ENCODE measurements around the gene SPAG4. TPM values are rescaled to one million over a fixed set of nuclear protein-coding genes. Genes with fewer than 3 reads are reported as not detected.
A peak's percentile ranks its signal among the peaks of the same experiment; 100 is the strongest.

The SPAG4 gene
- total and polyA plus RNA-seq, 2 experiments from 2014 or later: 2.7 to 2.9 TPM

DNA sequence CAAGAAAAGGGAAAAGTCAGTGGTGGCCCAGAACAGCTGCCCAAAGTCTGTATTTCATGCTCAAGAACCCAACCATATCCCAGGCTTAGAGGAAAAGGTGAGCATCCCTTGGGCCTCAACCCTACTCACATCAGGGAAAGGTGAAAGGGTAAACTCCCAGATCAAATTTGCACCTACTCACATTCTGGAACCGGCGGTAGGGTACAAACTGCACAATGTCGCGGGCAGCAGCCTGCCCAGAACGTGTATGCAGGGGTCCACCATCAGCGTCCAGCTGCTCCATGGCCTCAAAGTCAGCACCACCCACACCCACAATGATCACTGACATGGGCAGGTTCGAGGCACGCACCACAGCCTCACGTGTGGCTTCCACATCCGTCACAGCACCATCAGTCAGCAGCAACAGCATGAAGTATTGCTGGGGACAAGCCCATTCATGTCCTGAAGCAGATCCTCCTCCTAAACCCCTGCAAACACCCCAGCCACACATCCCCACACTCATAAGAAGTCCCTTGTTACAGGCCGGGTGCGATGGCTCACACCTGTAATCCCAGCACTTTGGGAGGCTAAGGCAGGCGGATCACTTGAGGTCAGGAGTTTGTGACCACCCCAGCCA, 10.9 kb downstream of the SPAG4 start (continued):
- TF ChIP-seq CTCF (conservative IDR thresholded peaks at IDR 0.05; ENCODE audit: low read depth in 2 of 2) (no peak), NANOG (IDR thresholded peaks at IDR 0.05; ENCODE audit: borderline replicate concordance) (no peak), ZNF114 (CRISPR knock-in tag; IDR thresholded peaks at IDR 0.05) (no peak), EZH2 (IDR thresholded peaks at IDR 0.05; ENCODE audit: low read depth, unreplicated experiment) (no peak), EZH2phosphoT487 (IDR thresholded peaks at IDR 0.05; ENCODE audit: unreplicated experiment) (no peak), STAT1 (IDR thresholded peaks at IDR 0.05; ENCODE audit: unreplicated experiment) (no peak), POLR2AphosphoS5 (IDR thresholded peaks at IDR 0.05; ENCODE audit: low read depth) (no peak)
- TF ChIP-seq, protein P1, sequence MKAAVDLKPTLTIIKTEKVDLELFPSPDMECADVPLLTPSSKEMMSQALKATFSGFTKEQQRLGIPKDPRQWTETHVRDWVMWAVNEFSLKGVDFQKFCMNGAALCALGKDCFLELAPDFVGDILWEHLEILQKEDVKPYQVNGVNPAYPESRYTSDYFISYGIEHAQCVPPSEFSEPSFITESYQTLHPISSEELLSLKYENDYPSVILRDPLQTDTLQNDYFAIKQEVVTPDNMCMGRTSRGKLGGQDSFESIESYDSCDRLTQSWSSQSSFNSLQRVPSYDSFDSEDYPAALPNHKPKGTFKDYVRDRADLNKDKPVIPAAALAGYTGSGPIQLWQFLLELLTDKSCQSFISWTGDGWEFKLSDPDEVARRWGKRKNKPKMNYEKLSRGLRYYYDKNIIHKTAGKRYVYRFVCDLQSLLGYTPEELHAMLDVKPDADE (IDR thresholded peaks at IDR 0.05): no peak

DNA sequence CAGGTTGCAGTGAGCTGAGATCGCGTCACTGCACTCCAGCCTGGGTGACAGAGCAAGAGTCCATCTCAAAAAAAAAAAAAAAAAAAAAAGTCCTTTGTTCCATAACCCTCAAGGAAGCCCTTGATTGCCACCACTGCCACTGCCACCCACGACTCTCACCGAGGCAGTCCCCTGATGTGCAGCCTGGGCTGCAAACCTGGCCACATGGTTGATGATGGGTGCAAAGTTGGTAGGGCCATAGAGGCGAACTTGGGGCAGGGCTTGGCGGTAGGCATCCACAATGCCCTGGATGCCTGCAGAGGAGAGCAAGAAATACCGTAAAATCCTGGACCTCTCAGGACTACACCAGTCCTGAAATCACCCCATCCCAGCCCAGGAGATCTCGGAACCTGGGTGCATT, 11.5 kb downstream of the SPAG4 start:
- no peak overlapping the region for H3K27ac Mint-ChIP-seq
- no peak for TF ChIP-seq POLR2AphosphoS5 (IDR thresholded peaks at IDR 0.05; ENCODE audit: low read depth)
- no peaks in the 10 kb centered on the region for H3K9me3 Mint-ChIP-seq
- no peak for DNase-seq (ENCODE audit: low spot score)
- Histone ChIP-seq H3K4me2 (no peak overlapping the region), H3K4me1 (ENCODE audit: insufficient read depth) (no peaks in the 10 kb centered on the region), H3K36me3 (ENCODE audit: insufficient read depth) (peaks cover 33% of the 10 kb centered on the region), H3K79me2 (replicated peaks; ENCODE audit: insufficient read depth) (no peaks in the 10 kb centered on the region), H3F3A (replicated peaks; ENCODE audit: low read depth) (peaks cover 8% of the 10 kb centered on the region; the same call in 1 of the 2 replicates), H3K27ac (ENCODE audit: low read depth) (0 out of 2 replicates have a peak overlapping the region, but pooled peaks have one; percentile 32), H4K20me1 (replicated peaks; ENCODE audit: insufficient read depth) (no peaks in the 10 kb centered on the region; the same call in none of the 2 replicates), H3K27me3 (ENCODE audit: insufficient read depth) (no peaks in the 10 kb centered on the region), H2AFZ (no peak overlapping the region), H3K4me3 (no peak overlapping the region), H3K9me2 (ENCODE audit: insufficient read depth) (no peaks in the 10 kb centered on the region)
- H3K27me3 Mint-ChIP-seq (ENCODE audit: insufficient read depth, low read depth, poor library complexity): peaks cover 2% of the 10 kb centered on the region
- no peaks in the 10 kb centered on the region for H3K4me1 Mint-ChIP-seq
- ATAC-seq: no peak
- peaks cover 55% of the 10 kb centered on the region for H3K36me3 Mint-ChIP-seq (ENCODE audit: low read depth)
- H3K4me3 Mint-ChIP-seq: no peak overlapping the region

DNA sequence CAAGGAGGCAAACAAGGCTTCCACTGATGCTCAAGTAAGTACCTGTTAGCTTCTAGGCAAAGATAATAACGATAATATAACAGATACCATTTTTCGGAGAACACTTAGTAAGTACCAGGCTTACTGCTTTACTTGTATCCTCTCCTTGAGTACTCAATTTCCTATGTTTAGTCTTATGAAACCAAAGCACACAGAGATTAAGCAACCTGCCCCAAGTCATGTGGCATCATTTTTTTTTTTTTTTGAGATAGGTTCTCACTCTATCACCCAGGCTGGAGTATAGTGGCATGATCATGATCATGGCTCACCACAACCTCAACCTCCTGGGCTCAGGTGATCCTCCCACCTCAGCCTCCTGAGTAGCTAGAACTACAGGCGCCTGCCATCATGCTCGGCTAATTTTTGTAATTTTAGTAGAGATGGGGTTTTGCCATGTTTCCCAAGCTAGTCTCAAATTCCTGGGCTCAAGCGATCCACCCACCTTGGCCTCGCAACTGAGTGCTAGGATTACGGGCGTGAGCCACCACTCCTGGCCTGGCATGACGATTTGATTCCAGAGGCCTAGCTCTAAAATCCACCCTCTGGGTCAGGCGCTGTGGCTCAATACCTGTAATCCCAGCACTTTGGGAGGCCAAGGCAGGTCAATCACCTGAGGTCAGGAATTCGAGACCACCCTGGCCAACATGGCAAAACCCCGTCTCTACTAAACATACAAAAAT, 14.0 kb downstream of the SPAG4 start:
- no peak overlapping the region for H2AFZ ChIP-seq
- H3K27me3 ChIP-seq (ENCODE audit: insufficient read depth): no peaks in the 10 kb centered on the region
- no peaks in the 10 kb centered on the region for H3K9me3 Mint-ChIP-seq
- H3K27me3 Mint-ChIP-seq (ENCODE audit: insufficient read depth, low read depth, poor library complexity): peaks cover 7% of the 10 kb centered on the region
- no peak overlapping the region for H3K4me3 ChIP-seq
- H3K4me1 ChIP-seq (ENCODE audit: insufficient read depth): no peaks in the 10 kb centered on the region
- no peak overlapping the region for H3K4me3 Mint-ChIP-seq
- H3F3A ChIP-seq (replicated peaks; ENCODE audit: low read depth): peaks cover 8% of the 10 kb centered on the region; the same call in 1 of the 2 replicates
- no peaks in the 10 kb centered on the region for H3K9me2 ChIP-seq (ENCODE audit: insufficient read depth)
- ATAC-seq (no peak), DNase-seq (ENCODE audit: low spot score) (no peak)
- no peaks in the 10 kb centered on the region for H3K4me1 Mint-ChIP-seq
- no peak overlapping the region for H3K4me2 ChIP-seq
- H3K79me2 ChIP-seq (replicated peaks; ENCODE audit: insufficient read depth): peaks cover 8% of the 10 kb centered on the region
- H3K27ac ChIP-seq (ENCODE audit: low read depth): no peak overlapping the region
- H3K36me3 ChIP-seq (ENCODE audit: insufficient read depth): peaks cover 33% of the 10 kb centered on the region
- peaks cover 7% of the 10 kb centered on the region for H4K20me1 ChIP-seq (replicated peaks; ENCODE audit: insufficient read depth)
- H3K27ac Mint-ChIP-seq: no peak overlapping the region
- peaks cover 59% of the 10 kb centered on the region for H3K36me3 Mint-ChIP-seq (ENCODE audit: low read depth)
- no peak for TF ChIP-seq NANOG (IDR thresholded peaks at IDR 0.05; ENCODE audit: borderline replicate concordance)
- TF ChIP-seq, protein P2, sequence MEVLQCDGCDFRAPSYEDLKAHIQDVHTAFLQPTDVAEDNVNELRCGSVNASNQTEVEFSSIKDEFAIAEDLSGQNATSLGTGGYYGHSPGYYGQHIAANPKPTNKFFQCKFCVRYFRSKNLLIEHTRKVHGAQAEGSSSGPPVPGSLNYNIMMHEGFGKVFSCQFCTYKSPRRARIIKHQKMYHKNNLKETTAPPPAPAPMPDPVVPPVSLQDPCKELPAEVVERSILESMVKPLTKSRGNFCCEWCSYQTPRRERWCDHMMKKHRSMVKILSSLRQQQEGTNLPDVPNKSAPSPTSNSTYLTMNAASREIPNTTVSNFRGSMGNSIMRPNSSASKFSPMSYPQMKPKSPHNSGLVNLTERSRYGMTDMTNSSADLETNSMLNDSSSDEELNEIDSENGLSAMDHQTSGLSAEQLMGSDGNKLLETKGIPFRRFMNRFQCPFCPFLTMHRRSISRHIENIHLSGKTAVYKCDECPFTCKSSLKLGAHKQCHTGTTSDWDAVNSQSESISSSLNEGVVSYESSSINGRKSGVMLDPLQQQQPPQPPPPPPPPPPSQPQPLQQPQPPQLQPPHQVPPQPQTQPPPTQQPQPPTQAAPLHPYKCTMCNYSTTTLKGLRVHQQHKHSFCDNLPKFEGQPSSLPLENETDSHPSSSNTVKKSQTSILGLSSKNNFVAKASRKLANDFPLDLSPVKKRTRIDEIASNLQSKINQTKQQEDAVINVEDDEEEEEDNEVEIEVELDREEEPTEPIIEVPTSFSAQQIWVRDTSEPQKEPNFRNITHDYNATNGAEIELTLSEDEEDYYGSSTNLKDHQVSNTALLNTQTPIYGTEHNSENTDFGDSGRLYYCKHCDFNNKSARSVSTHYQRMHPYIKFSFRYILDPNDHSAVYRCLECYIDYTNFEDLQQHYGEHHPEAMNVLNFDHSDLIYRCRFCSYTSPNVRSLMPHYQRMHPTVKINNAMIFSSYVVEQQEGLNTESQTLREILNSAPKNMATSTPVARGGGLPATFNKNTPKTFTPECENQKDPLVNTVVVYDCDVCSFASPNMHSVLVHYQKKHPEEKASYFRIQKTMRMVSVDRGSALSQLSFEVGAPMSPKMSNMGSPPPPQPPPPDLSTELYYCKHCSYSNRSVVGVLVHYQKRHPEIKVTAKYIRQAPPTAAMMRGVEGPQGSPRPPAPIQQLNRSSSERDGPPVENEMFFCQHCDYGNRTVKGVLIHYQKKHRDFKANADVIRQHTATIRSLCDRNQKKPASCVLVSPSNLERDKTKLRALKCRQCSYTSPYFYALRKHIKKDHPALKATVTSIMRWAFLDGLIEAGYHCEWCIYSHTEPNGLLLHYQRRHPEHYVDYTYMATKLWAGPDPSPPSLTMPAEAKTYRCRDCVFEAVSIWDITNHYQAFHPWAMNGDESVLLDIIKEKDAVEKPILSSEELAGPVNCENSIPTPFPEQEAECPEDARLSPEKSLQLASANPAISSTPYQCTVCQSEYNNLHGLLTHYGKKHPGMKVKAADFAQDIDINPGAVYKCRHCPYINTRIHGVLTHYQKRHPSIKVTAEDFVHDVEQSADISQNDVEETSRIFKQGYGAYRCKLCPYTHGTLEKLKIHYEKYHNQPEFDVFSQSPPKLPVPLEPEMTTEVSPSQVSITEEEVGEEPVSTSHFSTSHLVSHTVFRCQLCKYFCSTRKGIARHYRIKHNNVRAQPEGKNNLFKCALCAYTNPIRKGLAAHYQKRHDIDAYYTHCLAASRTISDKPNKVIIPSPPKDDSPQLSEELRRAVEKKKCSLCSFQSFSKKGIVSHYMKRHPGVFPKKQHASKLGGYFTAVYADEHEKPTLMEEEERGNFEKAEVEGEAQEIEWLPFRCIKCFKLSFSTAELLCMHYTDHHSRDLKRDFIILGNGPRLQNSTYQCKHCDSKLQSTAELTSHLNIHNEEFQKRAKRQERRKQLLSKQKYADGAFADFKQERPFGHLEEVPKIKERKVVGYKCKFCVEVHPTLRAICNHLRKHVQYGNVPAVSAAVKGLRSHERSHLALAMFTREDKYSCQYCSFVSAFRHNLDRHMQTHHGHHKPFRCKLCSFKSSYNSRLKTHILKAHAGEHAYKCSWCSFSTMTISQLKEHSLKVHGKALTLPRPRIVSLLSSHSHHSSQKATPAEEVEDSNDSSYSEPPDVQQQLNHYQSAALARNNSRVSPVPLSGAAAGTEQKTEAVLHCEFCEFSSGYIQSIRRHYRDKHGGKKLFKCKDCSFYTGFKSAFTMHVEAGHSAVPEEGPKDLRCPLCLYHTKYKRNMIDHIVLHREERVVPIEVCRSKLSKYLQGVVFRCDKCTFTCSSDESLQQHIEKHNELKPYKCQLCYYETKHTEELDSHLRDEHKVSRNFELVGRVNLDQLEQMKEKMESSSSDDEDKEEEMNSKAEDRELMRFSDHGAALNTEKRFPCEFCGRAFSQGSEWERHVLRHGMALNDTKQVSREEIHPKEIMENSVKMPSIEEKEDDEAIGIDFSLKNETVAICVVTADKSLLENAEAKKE (CRISPR knock-in tag; IDR thresholded peaks at IDR 0.05): no peak
- TF ChIP-seq ZNF331 (CRISPR knock-in tag; IDR thresholded peaks at IDR 0.05; ENCODE audit: low read depth): no peak
